ENCODE results near the gene ETV3.

ETV3 gene

GRCh38 chr1:157091668-157092273 is 46.4 kb downstream of the ETV3 start:
- Histone ChIP-seq H3K4me1 (ENCODE audit: control insufficient read depth, insufficient read depth, low read length, unreplicated experiment) (peaks cover 6% of the 10 kb centered on the region), H3K79me2 (ENCODE audit: control insufficient read depth, insufficient read depth, low read length, unreplicated experiment) (no peaks in the 10 kb centered on the region), H3K27ac (ENCODE audit: low read depth, low read length) (no peak overlapping the region), H2AFZ (ENCODE audit: low read length, unreplicated experiment) (no peak overlapping the region), H3K36me3 (ENCODE audit: insufficient read depth, low read length) (no peaks in the 10 kb centered on the region), H3K27me3 (ENCODE audit: insufficient read depth, low read length) (no peaks in the 10 kb centered on the region), H3K4me3 (ENCODE audit: low read depth, low read length) (no peak overlapping the region)

GRCh38 chr1:157091186-157091585 is 47.0 kb downstream of the ETV3 start:
- Histone ChIP-seq H3K4me1 (ENCODE audit: control insufficient read depth, insufficient read depth, low read length, unreplicated experiment) (peaks cover 6% of the 10 kb centered on the region), H2AFZ (ENCODE audit: low read length, unreplicated experiment) (no peak overlapping the region), H3K36me3 (ENCODE audit: insufficient read depth, low read length) (no peaks in the 10 kb centered on the region), H3K27ac (ENCODE audit: low read depth, low read length) (no peak overlapping the region), H3K4me3 (ENCODE audit: low read depth, low read length) (no peak overlapping the region), H3K27me3 (ENCODE audit: insufficient read depth, low read length) (no peaks in the 10 kb centered on the region), H3K79me2 (ENCODE audit: control insufficient read depth, insufficient read depth, low read length, unreplicated experiment) (no peaks in the 10 kb centered on the region)

- Histone ChIP-seq H3K79me2 (ENCODE audit: control insufficient read depth, insufficient read depth, low read length, unreplicated experiment) (no peaks in the 10 kb centered on the region), H3K27ac (ENCODE audit: low read depth, low read length) (no peak overlapping the region), H3K4me3 (ENCODE audit: low read depth, low read length) (no peak overlapping the region), H3K4me1 (ENCODE audit: control insufficient read depth, insufficient read depth, low read length, unreplicated experiment) (peaks cover 6% of the 10 kb centered on the region), H3K27me3 (ENCODE audit: insufficient read depth, low read length) (no peaks in the 10 kb centered on the region), H2AFZ (ENCODE audit: low read length, unreplicated experiment) (no peak overlapping the region), H3K36me3 (ENCODE audit: insufficient read depth, low read length) (no peaks in the 10 kb centered on the region)
Observed at GRCh38 chr1:157090771-157091170, 47.4 kb downstream of the ETV3 start.

GRCh38 chr1:157090196-157090647 is 48.0 kb downstream of the ETV3 start:
- H3K4me3 ChIP-seq (ENCODE audit: low read depth, low read length) = no peak overlapping the region
- no peaks in the 10 kb centered on the region for H3K36me3 ChIP-seq (ENCODE audit: insufficient read depth, low read length)
- no peaks in the 10 kb centered on the region for H3K27me3 ChIP-seq (ENCODE audit: insufficient read depth, low read length)
- H3K79me2 ChIP-seq (ENCODE audit: control insufficient read depth, insufficient read depth, low read length, unreplicated experiment) = no peaks in the 10 kb centered on the region
- H3K4me1 ChIP-seq (ENCODE audit: control insufficient read depth, insufficient read depth, low read length, unreplicated experiment) = peaks cover 6% of the 10 kb centered on the region
- H2AFZ ChIP-seq (ENCODE audit: low read length, unreplicated experiment) = no peak overlapping the region
- no peak overlapping the region for H3K27ac ChIP-seq (ENCODE audit: low read depth, low read length)

- Histone ChIP-seq H3K4me1 (ENCODE audit: control insufficient read depth, insufficient read depth, low read length, unreplicated experiment) (peaks cover 6% of the 10 kb centered on the region), H3K4me3 (ENCODE audit: low read depth, low read length) (no peak overlapping the region), H3K27me3 (ENCODE audit: insufficient read depth, low read length) (no peaks in the 10 kb centered on the region), H3K27ac (ENCODE audit: low read depth, low read length) (no peak overlapping the region), H3K79me2 (ENCODE audit: control insufficient read depth, insufficient read depth, low read length, unreplicated experiment) (no peaks in the 10 kb centered on the region), H3K36me3 (ENCODE audit: insufficient read depth, low read length) (no peaks in the 10 kb centered on the region), H2AFZ (ENCODE audit: low read length, unreplicated experiment) (no peak overlapping the region)
Observed at GRCh38 chr1:157089789-157090188, 48.4 kb downstream of the ETV3 start.

- Histone ChIP-seq H2AFZ (ENCODE audit: low read length, unreplicated experiment) (no peak overlapping the region), H3K4me1 (ENCODE audit: control insufficient read depth, insufficient read depth, low read length, unreplicated experiment) (peaks cover 6% of the 10 kb centered on the region), H3K4me3 (ENCODE audit: low read depth, low read length) (no peak overlapping the region), H3K79me2 (ENCODE audit: control insufficient read depth, insufficient read depth, low read length, unreplicated experiment) (no peaks in the 10 kb centered on the region), H3K27ac (ENCODE audit: low read depth, low read length) (no peak overlapping the region), H3K27me3 (ENCODE audit: insufficient read depth, low read length) (no peaks in the 10 kb centered on the region), H3K36me3 (ENCODE audit: insufficient read depth, low read length) (no peaks in the 10 kb centered on the region)
Observed at GRCh38 chr1:157088607-157089006, 49.6 kb downstream of the ETV3 start.

- H3K4me1 ChIP-seq (ENCODE audit: control insufficient read depth, insufficient read depth, low read length, unreplicated experiment) = peaks cover 6% of the 10 kb centered on the region
- H3K27me3 ChIP-seq (ENCODE audit: insufficient read depth, low read length) = peaks cover 11% of the 10 kb centered on the region
- H3K4me3 ChIP-seq (ENCODE audit: low read depth, low read length) = no peak overlapping the region
- no peak overlapping the region for H2AFZ ChIP-seq (ENCODE audit: low read length, unreplicated experiment)
- no peak overlapping the region for H3K27ac ChIP-seq (ENCODE audit: low read depth, low read length)
- no peaks in the 10 kb centered on the region for H3K79me2 ChIP-seq (ENCODE audit: control insufficient read depth, insufficient read depth, low read length, unreplicated experiment)
- no peaks in the 10 kb centered on the region for H3K36me3 ChIP-seq (ENCODE audit: insufficient read depth, low read length)
Observed at GRCh38 chr1:157087030-157087429, 51.2 kb downstream of the ETV3 start.

GRCh38 chr1:157086299-157086698 is 51.9 kb downstream of the ETV3 start:
- H2AFZ ChIP-seq (ENCODE audit: low read length, unreplicated experiment) = no peak overlapping the region
- H3K36me3 ChIP-seq (ENCODE audit: insufficient read depth, low read length) = no peaks in the 10 kb centered on the region
- H3K79me2 ChIP-seq (ENCODE audit: control insufficient read depth, insufficient read depth, low read length, unreplicated experiment) = no peaks in the 10 kb centered on the region
- no peak overlapping the region for H3K4me3 ChIP-seq (ENCODE audit: low read depth, low read length)
- no peak overlapping the region for H3K27ac ChIP-seq (ENCODE audit: low read depth, low read length)
- H3K4me1 ChIP-seq (ENCODE audit: control insufficient read depth, insufficient read depth, low read length, unreplicated experiment) = peaks cover 6% of the 10 kb centered on the region
- H3K27me3 ChIP-seq (ENCODE audit: insufficient read depth, low read length) = peaks cover 11% of the 10 kb centered on the region

GRCh38 chr1:157085421-157085820 is 52.8 kb downstream of the ETV3 start:
- no peaks in the 10 kb centered on the region for H3K79me2 ChIP-seq (ENCODE audit: control insufficient read depth, insufficient read depth, low read length, unreplicated experiment)
- H3K36me3 ChIP-seq (ENCODE audit: insufficient read depth, low read length) = no peaks in the 10 kb centered on the region
- peaks cover 2% of the 10 kb centered on the region for H3K4me1 ChIP-seq (ENCODE audit: control insufficient read depth, insufficient read depth, low read length, unreplicated experiment)
- no peak overlapping the region for H2AFZ ChIP-seq (ENCODE audit: low read length, unreplicated experiment)
- no peak overlapping the region for H3K4me3 ChIP-seq (ENCODE audit: low read depth, low read length)
- H3K27me3 ChIP-seq (ENCODE audit: insufficient read depth, low read length) = peaks cover 11% of the 10 kb centered on the region
- no peak overlapping the region for H3K27ac ChIP-seq (ENCODE audit: low read depth, low read length)

GRCh38 chr1:157084720-157085119 is 53.5 kb downstream of the ETV3 start:
- Histone ChIP-seq H2AFZ (ENCODE audit: low read length, unreplicated experiment) (no peak overlapping the region), H3K27me3 (ENCODE audit: insufficient read depth, low read length) (peaks cover 11% of the 10 kb centered on the region), H3K79me2 (ENCODE audit: control insufficient read depth, insufficient read depth, low read length, unreplicated experiment) (no peaks in the 10 kb centered on the region), H3K4me1 (ENCODE audit: control insufficient read depth, insufficient read depth, low read length, unreplicated experiment) (no peaks in the 10 kb centered on the region), H3K36me3 (ENCODE audit: insufficient read depth, low read length) (no peaks in the 10 kb centered on the region), H3K4me3 (ENCODE audit: low read depth, low read length) (no peak overlapping the region), H3K27ac (ENCODE audit: low read depth, low read length) (no peak overlapping the region)

- no peak overlapping the region for H3K27ac ChIP-seq (ENCODE audit: low read depth, low read length)
- no peaks in the 10 kb centered on the region for H3K79me2 ChIP-seq (ENCODE audit: control insufficient read depth, insufficient read depth, low read length, unreplicated experiment)
- H3K36me3 ChIP-seq (ENCODE audit: insufficient read depth, low read length) = no peaks in the 10 kb centered on the region
- peaks cover 21% of the 10 kb centered on the region for H3K27me3 ChIP-seq (ENCODE audit: insufficient read depth, low read length)
- H3K4me1 ChIP-seq (ENCODE audit: control insufficient read depth, insufficient read depth, low read length, unreplicated experiment) = no peaks in the 10 kb centered on the region
- H2AFZ ChIP-seq (ENCODE audit: low read length, unreplicated experiment) = no peak overlapping the region
- H3K4me3 ChIP-seq (ENCODE audit: low read depth, low read length) = no peak overlapping the region
Observed at GRCh38 chr1:157081707-157082106, 56.5 kb downstream of the ETV3 start.

Measured in ACC112 (cell line).